ENCODE results near the gene PDXDC1. TPM values are rescaled to one million over a fixed set of nuclear protein-coding genes. Genes with fewer than 3 reads are reported as not detected.

Gene PDXDC1
- total RNA-seq, 1 experiment from 2014 or later, result 94.3 TPM

GRCh38 chr16:15046692-15047376 is 72.0 kb downstream of the PDXDC1 start:
- Histone ChIP-seq H3K4me1 (ENCODE audit: control insufficient read depth in 1 of 2, insufficient read depth in 2 of 2, low read length in 2 of 2) (peaks cover under 1 to 6% of the 10 kb centered on the region in 2 experiments; a peak in 2 of 4 replicates), H3K9me2 (ENCODE audit: insufficient read depth) (no peaks in the 10 kb centered on the region), H3K4me2 (ENCODE audit: low read length) (no peak overlapping the region), H4K20me1 (ENCODE audit: insufficient read depth) (no peaks in the 10 kb centered on the region), H3K27me3 (ENCODE audit: insufficient read depth, low read length) (no peaks in the 10 kb centered on the region), H3K36me3 (ENCODE audit: control insufficient read depth in 1 of 2, insufficient read depth in 2 of 2, low read length in 2 of 2) (no peaks in the 10 kb centered on the region), H3K79me2 (ENCODE audit: insufficient read depth, low read length) (no peaks in the 10 kb centered on the region), H3K9ac (ENCODE audit: low read length) (no peak overlapping the region), H2AFZ (ENCODE audit: low read depth, low read length, poor library complexity, severe bottlenecking) (no peak overlapping the region), H3K27ac (ENCODE audit: low read depth, low read length) (no peak overlapping the region), H3K9me3 (ENCODE audit: control insufficient read depth in 1 of 2, insufficient read depth in 1 of 2, low read depth in 1 of 2, low read length in 2 of 2) (no peaks in the 10 kb centered on the region), H3K4me3 (replicated peaks in 1 of 2; ENCODE audit: low read depth in 1 of 2, low read length in 2 of 2) (no peak overlapping the region)
- ATAC-seq (no peak), DNase-seq (ENCODE audit: low read depth, low spot score) (no peak)
- intact Hi-C loops (cut with micrococcal nuclease), result no loop called here
- ChIA-PET RAD21 (ENCODE audit: low non-redundant PET in 1 of 2, low total read pairs in 2 of 2, uncharacterized antibody in 2 of 2, unreplicated experiment in 2 of 2) (no interaction called here), POLR2A (no interaction called here), CTCF (no interaction called here)
- TF ChIP-seq CTCF (IDR thresholded peaks at IDR 0.05 in 2 of 3, conservative IDR thresholded peaks at IDR 0.05 in 1 of 3; ENCODE audit: borderline replicate concordance in 1 of 3, insufficient read depth in 1 of 3, low read depth in 2 of 3, low read length in 2 of 3) (0 out of 6 replicates have a peak, but pooled peaks of 2 of the 3 experiments have one; percentile 17 to 24), CBX3 (IDR thresholded peaks at IDR 0.05; ENCODE audit: low read depth) (no peak)
- no TSS peak for BruUV-seq (replicated peaks)

GRCh38 chr16:15049581-15050180 is 74.9 kb downstream of the PDXDC1 start:
- no peak for TF ChIP-seq EZH2phosphoT487 (IDR thresholded peaks at IDR 0.05; ENCODE audit: borderline replicate concordance)
- TF ChIP-seq TCF7L2 (IDR thresholded peaks at IDR 0.05; ENCODE audit: borderline replicate concordance, extremely low read depth, insufficient read depth, insufficient read length), result no peak
- no peak for TF ChIP-seq SP1 (IDR thresholded peaks at IDR 0.05; ENCODE audit: low read depth)
- TF ChIP-seq YY1 (IDR thresholded peaks at IDR 0.05; ENCODE audit: extremely low read depth, insufficient replicate concordance, low read depth, low read length), result no peak
- no peak for TF ChIP-seq FOSL1 (IDR thresholded peaks at IDR 0.05; ENCODE audit: low read depth)
- no peak for TF ChIP-seq CEBPB (IDR thresholded peaks at IDR 0.05; ENCODE audit: low read depth)
- no peak for TF ChIP-seq ZBTB33 (IDR thresholded peaks at IDR 0.05; ENCODE audit: extremely low read depth, insufficient replicate concordance, low read length)
- no peak for TF ChIP-seq EGR1 (IDR thresholded peaks at IDR 0.05; ENCODE audit: low read depth)
- no peak for TF ChIP-seq MAX (IDR thresholded peaks at IDR 0.05)
- no peak for TF ChIP-seq POLR2A (IDR thresholded peaks at IDR 0.05; ENCODE audit: borderline replicate concordance, extremely low read depth, insufficient read depth, insufficient read length)
- TF ChIP-seq JUND (IDR thresholded peaks at IDR 0.05), result no peak
- no TSS peak for BruUV-seq (replicated peaks)

More at GRCh38 chr16:15049581-15050180, 74.9 kb downstream of the PDXDC1 start:
- H4K20me1 ChIP-seq (ENCODE audit: insufficient read depth), result no peaks in the 10 kb centered on the region
- no peak overlapping the region for H3K9ac ChIP-seq (ENCODE audit: low read length)
- intact Hi-C loops (cut with micrococcal nuclease), result no loop called here
- no peaks in the 10 kb centered on the region for H3K36me3 ChIP-seq (ENCODE audit: control insufficient read depth in 1 of 2, insufficient read depth in 2 of 2, low read length in 2 of 2)
- H3K4me2 ChIP-seq (ENCODE audit: low read length), result no peak overlapping the region
- DNase-seq (ENCODE audit: low read depth, low spot score) (no peak), ATAC-seq (no peak)
- no peaks in the 10 kb centered on the region; the same call in 1 of the 2 replicates for H3K79me2 ChIP-seq (ENCODE audit: insufficient read depth, low read length)
- CTCF ChIA-PET, result no interaction called here
- POLR2A ChIA-PET, result no interaction called here
- H3K9me3 ChIP-seq (ENCODE audit: control insufficient read depth in 1 of 2, insufficient read depth in 1 of 2, low read depth in 1 of 2, low read length in 2 of 2), result no peaks in the 10 kb centered on the region
- H2AFZ ChIP-seq (ENCODE audit: low read depth, low read length, poor library complexity, severe bottlenecking), result no peak overlapping the region
- H3K27me3 ChIP-seq (ENCODE audit: insufficient read depth, low read length), result no peaks in the 10 kb centered on the region
- RAD21 ChIA-PET (ENCODE audit: low non-redundant PET in 1 of 2, low total read pairs in 2 of 2, uncharacterized antibody in 2 of 2, unreplicated experiment in 2 of 2), result no interaction called here
- H3K4me1 ChIP-seq (ENCODE audit: control insufficient read depth in 1 of 2, insufficient read depth in 2 of 2, low read length in 2 of 2), result peaks cover 0 to 3% of the 10 kb centered on the region in 2 experiments; a peak in 2 of 4 replicates
- no peak overlapping the region for H3K4me3 ChIP-seq (replicated peaks in 1 of 2; ENCODE audit: low read depth in 1 of 2, low read length in 2 of 2)
- H3K27ac ChIP-seq (ENCODE audit: low read depth, low read length), result no peak overlapping the region
- H3K9me2 ChIP-seq (ENCODE audit: insufficient read depth), result no peaks in the 10 kb centered on the region
